Pulmonary artery endothelial cell (primary cell): ENCODE measurements around the gene B3GALT4. TPM values are rescaled to one million over a fixed set of nuclear protein-coding genes. Genes with fewer than 3 reads are reported as not detected.

Experiments
- DNase-seq: peaks from one replicate; pipeline ENCODE4 v3.0.0-alpha.2; 2011; ENCODE audit warnings: low read depth, low spot score
- total RNA-seq: library from RNA; depleted of rRNA; stranded (reverse); fragments of >200 nt; gene quantifications from 2 replicates; pipeline ENCODE4 v1.2.3, GENCODE V29; 2014

Gene B3GALT4
- total RNA-seq, 1 donor from 2014 or later: 2.8 TPM

DNA sequence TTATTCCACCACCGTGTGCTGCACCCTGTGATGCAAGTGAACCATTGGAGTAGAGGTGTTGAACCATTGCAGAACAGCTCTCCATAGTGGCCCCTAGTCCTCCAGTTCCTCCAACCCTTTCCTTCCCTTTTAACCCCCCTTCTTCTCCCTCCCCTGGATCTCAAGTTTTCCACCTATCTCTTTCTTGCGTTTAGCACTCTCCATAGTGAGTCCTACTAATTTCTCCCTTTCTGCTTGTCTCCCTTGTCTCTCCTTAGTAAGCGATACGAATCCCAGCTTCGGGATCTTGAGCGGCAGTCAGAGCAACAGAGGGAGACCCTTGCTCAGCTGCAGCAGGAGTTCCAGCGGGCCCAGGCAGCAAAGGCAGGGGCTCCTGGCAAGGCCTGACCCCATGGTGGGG is 13.5 kb downstream of the B3GALT4 start:
- no peak for DNase-seq

DNA sequence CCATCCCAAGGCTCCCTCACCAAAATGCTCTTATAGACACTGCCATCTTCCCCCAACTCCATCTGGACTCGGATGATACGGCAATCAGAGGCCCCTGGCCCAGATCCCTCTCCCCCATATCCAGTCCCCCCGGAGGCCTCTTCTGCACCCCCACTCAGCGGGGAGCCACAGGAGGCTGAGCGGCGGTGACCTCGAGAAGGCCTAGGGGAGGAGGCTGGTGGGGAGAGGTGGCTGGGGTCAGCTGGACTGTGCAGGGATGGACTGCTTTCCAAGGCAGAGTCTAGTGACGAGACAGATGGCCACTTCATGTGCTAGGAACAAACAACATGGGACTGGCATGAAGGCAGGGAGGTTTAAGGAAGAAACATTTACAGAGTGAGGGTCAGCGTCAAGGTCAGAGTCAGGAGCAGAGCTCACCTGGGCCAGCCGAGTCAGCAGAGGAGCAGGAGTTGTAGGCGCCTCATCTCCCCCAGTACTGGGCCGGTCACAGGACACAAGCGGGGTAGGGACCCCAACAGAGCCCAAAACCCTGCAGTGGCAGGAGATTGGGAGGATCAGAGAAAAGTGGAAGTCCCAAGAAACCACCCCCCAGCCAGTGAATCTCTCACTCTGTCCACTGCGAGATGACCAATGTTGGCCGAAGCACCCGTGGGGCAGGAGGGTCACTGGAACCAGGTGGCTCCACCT is 16.2 kb downstream of the B3GALT4 start:
- DNase-seq: no peak

GRCh38 chr6:33294086-33294823 is 17.3 kb downstream of the B3GALT4 start:
- no peak for DNase-seq

- DNase-seq: no peak
These were observed 18.9 kb downstream of the B3GALT4 start for GRCh38 chr6:33295621-33296369.

DNA sequence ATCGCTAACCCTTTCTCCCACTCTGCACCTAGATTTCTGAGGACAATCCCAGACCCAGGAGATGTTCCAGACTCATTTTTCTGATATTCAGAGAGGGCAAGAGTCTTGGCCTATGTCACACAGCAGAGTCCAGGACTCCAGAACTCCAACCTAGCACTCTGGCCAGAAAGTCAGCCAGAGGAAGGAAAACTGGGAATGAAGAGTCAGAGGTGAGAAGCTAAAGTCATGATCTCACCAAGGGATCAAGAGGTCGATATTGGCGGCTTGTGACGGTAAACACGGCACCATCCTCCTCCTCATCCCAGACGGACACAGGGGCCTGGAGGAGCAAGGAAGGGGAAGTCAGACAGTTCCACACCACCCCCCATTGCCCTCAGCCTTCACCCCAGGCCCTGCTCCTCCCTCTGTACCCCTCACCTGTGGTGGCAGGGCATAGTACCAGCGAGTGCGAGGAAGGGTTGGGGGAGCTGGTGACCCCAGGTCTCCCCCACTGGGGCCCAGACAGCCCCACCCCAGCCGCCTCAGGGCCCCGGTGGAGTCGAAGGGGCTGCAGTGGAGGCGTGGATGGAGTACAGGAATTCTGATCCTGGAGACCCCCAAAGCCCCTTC is 20.0 kb downstream of the B3GALT4 start:
- DNase-seq: no peak

DNA sequence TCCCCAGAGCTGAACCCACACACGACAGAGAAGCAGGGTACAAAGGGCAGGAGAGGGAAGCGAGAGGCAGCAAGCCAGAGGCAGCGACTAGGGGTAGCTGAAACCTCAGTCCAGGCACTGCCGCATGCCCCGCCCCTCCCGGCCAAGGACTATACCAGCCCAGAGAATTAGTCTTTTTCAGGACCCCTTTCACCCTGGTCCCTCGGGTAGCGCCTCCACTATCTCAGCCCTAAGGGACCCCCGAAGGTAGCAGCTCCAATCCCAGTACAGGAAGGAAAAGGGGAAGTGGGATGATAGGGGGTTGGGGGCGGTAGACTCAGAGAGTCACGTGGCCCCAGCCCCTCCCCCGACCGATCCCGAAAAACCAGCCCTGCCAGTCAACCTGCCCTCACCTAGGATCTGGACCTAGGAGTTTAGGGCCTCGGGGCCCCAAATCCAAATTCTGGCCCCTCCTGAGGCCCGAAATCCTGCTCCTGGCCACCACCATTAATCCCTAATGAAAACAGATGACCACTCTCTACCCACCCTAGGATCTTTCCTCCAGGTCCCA is 20.6 kb downstream of the B3GALT4 start:
- DNase-seq: no peak

DNA sequence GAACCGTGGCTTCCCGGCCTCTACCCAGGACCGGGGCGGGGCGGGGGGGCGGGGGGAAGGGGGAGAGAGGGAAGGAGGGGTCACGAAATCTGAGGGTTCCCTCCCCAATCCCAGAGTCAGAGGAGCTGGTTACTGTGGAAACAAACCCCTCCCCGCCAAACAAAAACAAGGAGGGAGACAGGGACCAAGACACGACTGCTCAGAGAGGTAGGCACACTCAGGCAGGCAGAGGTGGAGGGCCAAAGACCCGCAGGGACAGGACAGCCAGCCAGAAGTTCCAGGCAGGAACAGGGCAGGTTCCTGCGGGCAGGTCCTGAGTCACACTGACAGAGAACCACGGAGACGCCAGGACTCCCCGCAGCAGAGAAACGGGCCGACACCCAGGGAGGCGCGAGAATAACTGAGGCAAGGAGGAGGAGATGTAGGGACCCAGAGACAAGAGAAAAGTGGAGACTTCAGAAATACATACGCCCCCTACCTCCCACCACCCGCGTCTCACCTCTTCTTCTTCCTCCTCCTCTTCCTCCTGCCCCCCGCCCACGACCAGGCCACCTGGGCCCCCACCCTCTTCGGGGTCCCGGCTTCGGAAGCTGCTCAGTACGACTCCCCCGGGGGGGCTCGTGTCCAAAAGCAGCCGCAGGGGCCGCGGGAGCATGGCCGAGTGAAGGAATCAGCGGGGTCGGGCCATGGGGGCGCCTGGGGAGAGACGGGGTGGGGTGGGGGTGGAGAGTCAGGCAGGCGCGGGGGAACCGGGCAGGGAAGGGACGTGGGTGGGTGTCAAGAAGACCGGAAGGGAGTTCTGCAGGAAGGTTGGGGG is 21.2 kb downstream of the B3GALT4 start:
- DNase-seq: no peak

GRCh38 chr6:33298773-33299236 is 21.9 kb downstream of the B3GALT4 start, which contains the start of gene RGL2:
Gene RGL2, minus strand, starts transcription at chr6:33298942. Its CDS starts 332 bp downstream, at chr6:33298610.
- no peak for DNase-seq

DNA sequence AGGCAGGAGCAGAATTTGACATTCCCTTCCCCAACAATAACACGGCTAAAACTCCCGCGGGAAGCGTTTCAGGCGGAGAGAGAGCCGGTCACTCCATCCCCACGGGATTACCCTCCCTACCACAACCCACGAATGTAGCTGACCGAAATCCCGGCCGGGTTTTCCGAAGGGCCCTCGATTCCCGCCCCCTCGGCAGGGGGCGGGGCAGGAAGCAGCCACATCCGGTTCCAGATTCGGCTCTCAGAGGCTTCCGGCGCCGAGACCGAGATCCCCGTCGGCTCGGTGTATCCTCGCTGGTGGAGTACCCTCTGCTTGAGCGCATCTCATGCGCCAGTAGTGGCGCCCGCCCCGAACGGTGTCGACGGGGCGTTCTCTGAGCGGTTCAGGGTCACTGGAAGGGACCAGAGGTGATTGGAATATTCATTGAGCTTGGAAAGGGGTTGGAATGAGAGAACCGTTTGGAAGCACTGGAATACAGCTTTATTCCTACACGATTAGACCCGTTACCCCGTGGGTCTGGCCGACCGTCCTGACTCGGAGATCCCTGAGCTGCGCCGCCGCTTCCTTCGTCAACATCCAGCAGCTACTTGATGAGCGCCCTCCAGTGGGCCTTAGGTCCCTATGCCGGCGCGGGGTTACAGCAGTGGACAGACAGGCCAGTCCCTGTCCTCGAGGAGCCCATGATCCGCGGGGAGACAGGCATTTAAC is 22.5 kb downstream of the B3GALT4 start:
- DNase-seq: peak; percentile 70

- DNase-seq: no peak
These were observed 25.0 kb downstream of the B3GALT4 start for GRCh38 chr6:33301877-33302276.

- DNase-seq: no peak
These were observed 27.3 kb downstream of the B3GALT4 start for GRCh38 chr6:33304216-33304615.

DNA sequence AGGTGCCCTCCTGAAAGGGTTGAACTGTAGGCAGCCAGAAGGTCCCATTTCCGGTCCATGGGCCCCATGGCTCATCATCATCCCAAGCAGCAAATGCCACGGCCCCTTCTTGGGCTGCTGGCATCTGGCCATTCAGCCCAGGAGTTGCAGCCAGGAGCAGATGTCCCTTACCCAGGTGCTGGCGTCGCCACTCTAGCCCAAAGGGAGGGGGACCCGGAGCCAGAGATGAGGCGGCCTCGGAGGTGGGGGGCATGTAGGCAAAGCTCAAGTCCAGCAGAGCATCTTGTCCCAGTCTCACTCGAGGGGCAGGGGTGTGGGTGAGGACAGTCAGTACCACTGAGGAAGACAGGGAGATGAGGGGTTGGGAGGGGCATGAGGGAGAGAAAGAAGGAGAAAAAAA is 28.1 kb downstream of the B3GALT4 start:
- no peak for DNase-seq

DNA sequence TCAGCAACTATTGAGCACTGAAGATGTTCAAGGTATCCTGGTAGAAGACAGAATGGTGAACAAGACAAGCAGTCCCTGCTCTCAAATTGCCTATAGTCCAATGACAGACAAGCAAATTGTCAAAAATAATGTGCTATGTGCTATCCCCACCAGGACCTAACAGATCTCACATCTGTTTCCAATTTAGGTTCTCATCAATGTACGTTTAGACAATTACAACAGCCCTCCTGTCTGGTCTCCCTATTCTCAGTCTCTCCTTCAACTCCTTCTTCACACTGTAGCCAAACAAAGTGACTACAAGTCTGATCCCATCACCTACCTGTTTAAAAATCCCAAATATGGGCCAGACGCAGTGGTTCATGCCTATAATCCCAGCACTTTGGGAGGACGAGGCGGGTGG is 29.4 kb downstream of the B3GALT4 start:
- no peak for DNase-seq

DNA sequence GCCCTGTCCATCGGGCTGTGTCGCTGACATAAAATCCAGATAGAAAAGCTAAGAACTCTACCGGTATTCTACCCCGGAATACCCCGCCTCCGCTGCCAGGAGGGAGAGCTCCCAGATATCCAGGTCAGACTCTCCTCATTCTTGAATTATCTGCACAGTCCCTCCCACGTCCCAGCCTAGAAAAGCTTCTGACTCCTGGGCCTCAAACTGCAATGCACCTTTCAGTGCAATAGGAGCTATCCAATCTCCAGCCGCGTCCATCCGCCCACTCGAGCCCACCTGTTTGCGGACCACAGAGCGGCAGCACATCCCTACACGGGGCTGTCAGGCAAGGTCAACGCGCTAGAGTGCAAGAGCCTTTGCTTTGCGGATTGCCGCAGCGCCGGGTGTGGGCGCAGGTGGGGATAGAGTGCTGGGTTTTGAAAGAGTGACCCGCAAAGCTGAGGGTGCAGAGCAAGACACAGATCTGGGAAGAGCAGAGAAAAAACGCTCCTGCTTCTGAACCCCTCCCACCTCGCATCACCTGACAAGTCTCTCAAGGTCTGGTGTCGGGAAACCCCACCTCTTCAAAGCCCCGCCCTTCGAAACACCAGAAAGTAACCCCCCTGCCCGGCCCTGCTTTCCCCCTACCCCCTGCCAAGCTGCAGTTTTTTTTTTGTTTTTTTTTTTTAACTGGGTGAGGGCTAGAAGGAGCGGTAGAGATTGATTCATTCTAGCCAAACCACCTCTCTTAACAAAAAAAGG is 35.6 kb downstream of the B3GALT4 start:
- no peak for DNase-seq

GRCh38 chr6:33313105-33313708 is 36.3 kb downstream of the B3GALT4 start:
- no peak for DNase-seq

GRCh38 chr6:33313709-33314514 is 37.0 kb downstream of the B3GALT4 start, which contains the start of gene TAPBP:
Gene TAPBP, minus strand, starts transcription at chr6:33314078. Its CDS starts 37 bp downstream, at chr6:33314041.
- no peak for DNase-seq

GRCh38 chr6:33314515-33314942 is 37.6 kb downstream of the B3GALT4 start:
- DNase-seq: no peak
